K562 (cell line): Measurements from ENCODE around the gene WNK2. TPM values are rescaled to one million over a fixed set of nuclear protein-coding genes. Genes with fewer than 3 reads are reported as not detected.

Source experiments
- ATAC-seq: fragments of 200-7000 bp; cut with Tn5 transposase; 3 replicates; pipeline ENCODE4 v1.9.1; 2020; ENCODE audit warnings: moderate library complexity
- BruUV-seq: library from RNA; stranded (reverse); fragments of 400-500 nt; replicated peaks from 2 replicates; lab custom pipeline; 2021; lab: Mats Ljungman, UMichigan
- CTCF ChIA-PET: fragments of 300-600 bp; formaldehyde crosslinking; extraction: SDS; loops from one replicate; lab custom pipeline; 2021; ENCODE audit warnings: low intra/inter-chr PET ratio; lab: Yijun Ruan, JAX
- POLR2A ChIA-PET: fragments of 300-600, 350-650 bp; sonication (Branson Sonifier 250); formaldehyde crosslinking; extraction: SDS; loops from one replicate; lab custom pipeline; 2021; ENCODE audit warnings: antibody characterized with exemption, inconsistent platforms; lab: Yijun Ruan, JAX
- DNase-seq, 4 experiments: peaks; one replicate each; pipeline versions ENCODE4 v3.0.0 to v3.0.0-alpha.2; 2011 to 2018; ENCODE audit warnings: low spot score in 3 of 4, mixed read lengths in 3 of 4; ENCODE audit errors: extremely low read depth in 1 of 4
- FAIRE-seq: peaks from 2 replicates; lab custom pipeline; 2011; peaks lifted over from hg19 to GRCh38; lab: Jason Lieb, UNC
- H2AFZ ChIP-seq: 2 replicates; pipeline ENCODE4 v1.6.0; 2011; ENCODE audit warnings: low read depth, low read length, control low read depth, inconsistent platforms
- H3K27ac ChIP-seq: fragments of 200-600 bp; 3 replicates; pipeline ENCODE4 v1.8.0; 2011; ENCODE audit warnings: low read depth, mild to moderate bottlenecking, control low read depth, inconsistent platforms, low read length, moderate library complexity, mixed read lengths; ENCODE audit errors: extremely low read depth
- H3K27me3 ChIP-seq, 2 experiments: fragments of 300-600 bp in 1 of 2; 2 replicates in 1 of 2; 3 replicates in 1 of 2; pipeline versions ENCODE4 v1.6.0 to v1.8.0; 2011; ENCODE audit warnings: inconsistent platforms in 2 of 2, low read length in 2 of 2, mild to moderate bottlenecking in 1 of 2, mixed read lengths in 1 of 2, moderate library complexity in 1 of 2; ENCODE audit not compliant: control insufficient read depth in 2 of 2, insufficient read depth in 2 of 2
- H3K36me3 ChIP-seq: fragments of 300-600 bp; 3 replicates; pipeline ENCODE4 v1.8.0; 2011; ENCODE audit warnings: mild to moderate bottlenecking, low read length, inconsistent platforms; ENCODE audit not compliant: control insufficient read depth, insufficient read depth
- H3K4me1 ChIP-seq, 2 experiments: fragments of 200-600 bp in 1 of 2; replicated peaks in 1 of 2; 2 replicates in 1 of 2; 3 replicates in 1 of 2; pipeline versions ENCODE4 v1.5.1 to v1.8.0; 2011; ENCODE audit warnings: inconsistent platforms in 2 of 2, low read length in 2 of 2, mild to moderate bottlenecking in 1 of 2, mixed read lengths in 1 of 2, moderate library complexity in 1 of 2; ENCODE audit not compliant: control insufficient read depth in 2 of 2, insufficient read depth in 2 of 2
- H3K4me2 ChIP-seq: 2 replicates; pipeline ENCODE4 v1.6.1; 2011; ENCODE audit warnings: low read length, control low read depth, inconsistent platforms, mixed read lengths; ENCODE audit not compliant: insufficient read depth
- H3K4me3 ChIP-seq: fragments of 200-600 bp; sonication (generic), shearing (Covaris generic); 2 replicates; pipeline ENCODE4 v1.5.1; 2016; ENCODE audit warnings: control low read depth, inconsistent platforms
- H3K79me2 ChIP-seq: fragments of 200-600 bp; 3 replicates; pipeline ENCODE4 v1.8.0; 2011; ENCODE audit warnings: low read length, inconsistent platforms; ENCODE audit not compliant: control insufficient read depth, insufficient read depth
- H3K9ac ChIP-seq, 2 experiments: 2 replicates each; pipeline versions ENCODE4 v1.6.0 to v1.6.1; 2011; ENCODE audit warnings: low read depth in 2 of 2, low read length in 2 of 2, control low read depth in 1 of 2, inconsistent platforms in 1 of 2, mild to moderate bottlenecking in 1 of 2, mixed read lengths in 1 of 2; ENCODE audit not compliant: insufficient read depth in 1 of 2
- H3K9me1 ChIP-seq: one replicate; pipeline ENCODE4 v1.6.0; 2011; ENCODE audit warnings: inconsistent platforms, mild to moderate bottlenecking, low read length, moderate library complexity; ENCODE audit not compliant: control insufficient read depth, insufficient read depth
- H3K9me3 ChIP-seq: replicated peaks from 2 replicates; pipeline ENCODE4 v1.5.1; 2011; ENCODE audit warnings: low read depth, low read length, inconsistent platforms; ENCODE audit not compliant: control insufficient read depth, insufficient read depth
- H4K20me1 ChIP-seq: replicated peaks from 2 replicates; pipeline ENCODE4 v1.6.1; 2011; ENCODE audit warnings: low read length, inconsistent platforms, mixed read lengths; ENCODE audit not compliant: control insufficient read depth, insufficient read depth
- CEBPG ChIP-seq, 3 experiments: fragments of 200-800 bp in 1 of 3; sonication (Bioruptor generic) in 1 of 3; sonication (generic) in 1 of 3; formaldehyde crosslinking in 1 of 3; IDR thresholded peaks in 2 of 3; conservative IDR thresholded peaks in 1 of 3; 2 replicates each; pipeline versions ENCODE4 v1.6.1 to v1.8.0; 2016 to 2022; ENCODE audit warnings: missing compliant biosample characterization in 2 of 3, missing genetic modification characterization in 2 of 3, mild to moderate bottlenecking in 1 of 3, missing genetic modification reagents in 1 of 3
- HNRNPLL ChIP-seq: fragments of 200-400 bp; formaldehyde crosslinking; IDR thresholded peaks from 2 replicates; pipeline ENCODE4 v1.6.1; 2017; ENCODE audit warnings: low read length, low read depth, mild to moderate bottlenecking; ENCODE audit not compliant: poor library complexity, severe bottlenecking
- JUNB ChIP-seq: fragments of 450-650 bp; formaldehyde crosslinking; conservative IDR thresholded peaks from 2 replicates; pipeline ENCODE4 v1.4.0; 2020; ENCODE audit warnings: mild to moderate bottlenecking
- KDM1A ChIP-seq, 2 experiments: fragments of 450-650 bp; IDR thresholded peaks; 2 replicates each; pipeline ENCODE4 v1.6.1; 2016; ENCODE audit warnings: mild to moderate bottlenecking in 2 of 2
- SMARCC2 ChIP-seq: fragments of 450-650 bp; IDR thresholded peaks from 2 replicates; pipeline ENCODE4 v1.6.1; 2017; ENCODE audit warnings: antibody characterized with exemption, moderate library complexity, mild to moderate bottlenecking, low read depth
- ZNF174 ChIP-seq: fragments of 250-450 bp; sonication (Bioruptor Pico); IDR thresholded peaks from 2 replicates; pipeline ENCODE4 v1.4.0; 2020; ENCODE audit warnings: mild to moderate bottlenecking
- WGBS: fragments of 100-300 bp; shearing (Covaris generic); methylation state at CpG from one replicate; pipeline ENCODE4 v1.1.6; 2016; ENCODE audit warnings: low coverage, mixed read lengths; ENCODE audit not compliant: insufficient coverage; ENCODE audit errors: missing lambda C conversion rate; 5-methylcytosine and 5-hydroxymethylcytosine counted together
- in situ Hi-C: fragments of 300-500 bp; cut with MboI; formaldehyde crosslinking; loops from 4 replicates; pipeline ENCODE4 v1.15.0; 2018; ENCODE audit warnings: inconsistent platforms, mixed read lengths
- intact Hi-C: fragments of 100-400 bp; cut with micrococcal nuclease; formaldehyde crosslinking; loops from 2 replicates; pipeline ENCODE4 v1.14.2; 2022
- polyA plus RNA-seq, 8 experiments: library from polyadenylated mRNA; depleted of rRNA in 4 of 8; stranded (reverse) in 5 of 8; unstranded in 3 of 8; fragments of >200 nt; fragmentation: Nextera tagmentation in 2 of 8; fragmentation: Illumina TruSeq in 1 of 8; extraction: Ambion mirVana in 2 of 8; extraction: Trizol in 1 of 8; gene quantifications; 2 replicates each; pipeline versions ENCODE4 v1.2.1 to v1.2.3, GENCODE V29; 2011 to 2014; ENCODE audit warnings: inconsistent platforms in 1 of 8, missing spikeins in 1 of 8
- total RNA-seq, 7 experiments: library from RNA; depleted of rRNA in 6 of 7; stranded (reverse); fragments of >200 nt in 6 of 7; fragmentation: Illumina TruSeq in 2 of 7; extraction: Trizol in 2 of 7; gene quantifications; 2 replicates each; pipeline versions ENCODE4 v1.2.1 to v1.2.3, GENCODE V29; 2011 to 2021; ENCODE audit warnings: low replicate concordance in 1 of 7

Gene WNK2
- total and polyA plus RNA-seq, 9 of the 15 experiments (the other 6 are each of a cell fraction or from before 2014, with no cell fraction given) = 0.36 to 3.3 (median 0.64) TPM; not detected in 2

DNA sequence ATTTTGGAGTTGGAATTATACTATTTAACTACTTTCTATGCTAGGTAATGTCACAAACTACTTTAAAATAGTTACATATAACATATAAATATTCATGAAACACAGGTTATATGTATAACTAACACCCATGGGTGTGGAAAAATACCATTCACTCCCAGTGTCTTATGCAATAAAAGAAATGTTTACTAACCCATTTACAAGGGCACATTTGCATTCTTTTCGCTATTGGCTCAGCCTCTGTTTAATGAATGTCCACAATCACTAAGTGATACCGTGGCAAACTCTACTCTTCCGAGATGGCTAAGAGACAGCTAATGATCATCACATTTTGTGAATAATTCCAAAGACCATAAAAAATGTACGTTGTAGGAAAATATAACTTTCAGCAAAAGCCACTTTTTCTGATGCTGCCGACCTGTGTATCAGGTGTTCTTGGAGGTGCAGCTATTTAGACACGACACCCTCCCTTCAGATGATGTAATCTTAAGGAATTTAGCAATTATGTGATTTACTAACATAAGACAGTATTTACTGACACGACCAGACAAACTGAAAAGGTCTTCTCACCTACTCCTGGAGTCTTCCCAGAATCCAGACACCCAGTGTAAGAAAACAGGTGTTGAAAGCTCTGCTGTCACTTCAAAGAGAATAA lies 145.8 kb downstream of the WNK2 start:
- TF ChIP-seq CEBPG (CRISPR knock-in tag; IDR thresholded peaks at IDR 0.05) (no peak), CEBPG (tag; conservative IDR thresholded peaks at IDR 0.05 in 1 of 2, IDR thresholded peaks at IDR 0.05 in 1 of 2) (peak in 1 of 2 experiments; percentile 34; a peak in 1 of 4 replicates), ZNF174 (no peak), HNRNPLL (no peak), JUNB (CRISPR knock-in tag) (no peak), SMARCC2 (no peak), KDM1A (IDR thresholded peaks at IDR 0.05) (no peak)
- ATAC-seq = no peak
- no peak overlapping the region for H2AFZ ChIP-seq

More for the DNA sequence above, 145.8 kb downstream of the WNK2 start:
- no peaks in the 10 kb centered on the region; the same call in 1 of the 2 replicates for H3K9me3 ChIP-seq
- H3K4me3 ChIP-seq = no peak overlapping the region
- FAIRE-seq (no peak), DNase-seq (no peak)
- H3K9me1 ChIP-seq = no peaks in the 10 kb centered on the region
- no peak overlapping the region for H3K27ac ChIP-seq
- H4K20me1 ChIP-seq = no peaks in the 10 kb centered on the region
- H3K36me3 ChIP-seq = no peaks in the 10 kb centered on the region
- ChIA-PET POLR2A (interaction anchor here (0.6 kb wide), 1 partner anchor 35 kb away, joined by 4 read pairs; no protein-coding TSS in a partner anchor), CTCF (no interaction called here)
- intact Hi-C loops = no loop called here
- H3K4me1 ChIP-seq = peaks cover 0 to 7% of the 10 kb centered on the region in 2 experiments; a peak in 2 of 5 replicates
- H3K79me2 ChIP-seq = no peaks in the 10 kb centered on the region
- BruUV-seq = no TSS peak
- H3K27me3 ChIP-seq = peaks cover 16 to 28% of the 10 kb centered on the region in 2 experiments; a peak in 4 of 5 replicates
- H3K9ac ChIP-seq = no peak overlapping the region
- in situ Hi-C loops = no loop called here
- 2% methylated on average over 7 of the region's 7 CpGs for WGBS
- H3K4me2 ChIP-seq = no peak overlapping the region
